Measurements from ENCODE around the gene COL3A1. TPM values are rescaled to one million over a fixed set of nuclear protein-coding genes. Genes with fewer than 3 reads are reported as not detected.

COL3A1 gene
- total RNA-seq, 1 donor from 2014 or later = not detected

DNA sequence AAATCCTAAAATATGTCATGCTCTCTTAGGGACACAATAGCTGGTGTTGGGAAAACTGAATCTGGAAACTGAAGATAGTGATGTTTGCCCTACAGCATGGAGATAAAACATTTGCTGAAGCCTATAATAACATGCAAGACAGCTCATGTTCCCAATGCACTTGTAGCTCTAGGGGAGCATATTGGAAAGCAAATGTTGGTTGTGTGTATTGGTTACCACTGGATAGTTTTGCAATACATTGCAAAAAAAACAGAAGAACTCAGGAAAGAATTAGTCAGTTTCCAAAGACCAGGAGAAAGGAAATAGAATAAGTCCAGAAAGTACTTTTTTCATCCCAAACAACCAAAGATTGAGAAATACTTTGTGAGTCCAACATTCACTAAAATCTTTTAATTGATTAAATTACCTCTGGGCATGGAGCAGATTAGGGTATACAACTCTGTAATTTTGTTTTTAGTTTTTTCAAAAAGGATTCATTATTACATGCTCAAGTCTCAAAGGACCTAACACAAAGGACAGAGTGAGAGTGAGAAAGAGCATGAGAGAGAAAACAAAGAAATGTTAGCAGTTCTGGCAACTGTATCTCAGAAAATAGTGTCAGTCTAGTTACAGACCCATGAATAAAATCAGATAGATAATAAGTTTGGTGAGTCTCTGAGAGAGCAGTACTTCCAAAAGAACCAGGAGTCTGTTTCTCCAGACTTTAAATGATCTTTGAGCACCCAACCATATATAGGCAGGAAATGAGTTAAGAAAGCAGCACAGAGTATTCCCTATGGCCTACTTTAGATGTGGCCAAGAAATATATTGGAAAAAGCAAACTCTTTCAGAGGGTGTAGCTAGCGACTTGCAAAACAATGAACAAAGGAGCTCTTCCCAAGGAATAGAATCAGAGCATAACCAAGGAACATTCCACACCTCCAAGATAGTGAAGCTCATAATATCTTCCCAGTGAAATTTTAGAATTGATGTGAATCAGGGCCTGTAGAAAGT lies 36.6 kb upstream of the COL3A1 start:
- H3K36me3 ChIP-seq = no peaks in the 10 kb centered on the region
- H2AFZ ChIP-seq (replicated peaks) = no peak overlapping the region
- no peak overlapping the region for H3K4me3 ChIP-seq
- DNase-seq (ENCODE audit: low spot score) = no peak
- H3K4me2 ChIP-seq = no peak overlapping the region
- no peaks in the 10 kb centered on the region for H3K36me3 Mint-ChIP-seq
- H3K27me3 ChIP-seq = no peaks in the 10 kb centered on the region
- no peaks in the 10 kb centered on the region for H3K4me1 ChIP-seq
- H4K20me1 ChIP-seq (ENCODE audit: low read depth) = no peaks in the 10 kb centered on the region
- H3K9me3 ChIP-seq (ENCODE audit: low read depth) = no peaks in the 10 kb centered on the region
- H3K4me1 Mint-ChIP-seq = no peaks in the 10 kb centered on the region
- H3K79me2 ChIP-seq (ENCODE audit: low read depth) = no peaks in the 10 kb centered on the region
- no peaks in the 10 kb centered on the region for H3K9me3 Mint-ChIP-seq
- no peaks in the 10 kb centered on the region for H3K27me3 Mint-ChIP-seq (ENCODE audit: insufficient read depth, low read depth)
- no peak overlapping the region for H3K4me3 Mint-ChIP-seq
- no peak overlapping the region for H3K9ac ChIP-seq
- H3K27ac Mint-ChIP-seq = no peak overlapping the region
- no peak overlapping the region for H3K27ac ChIP-seq
- no peak for TF ChIP-seq EZH2phosphoT487 (IDR thresholded peaks at IDR 0.05)
- TF ChIP-seq EZH2 (IDR thresholded peaks at IDR 0.05) = no peak
- TF ChIP-seq, protein P1, sequence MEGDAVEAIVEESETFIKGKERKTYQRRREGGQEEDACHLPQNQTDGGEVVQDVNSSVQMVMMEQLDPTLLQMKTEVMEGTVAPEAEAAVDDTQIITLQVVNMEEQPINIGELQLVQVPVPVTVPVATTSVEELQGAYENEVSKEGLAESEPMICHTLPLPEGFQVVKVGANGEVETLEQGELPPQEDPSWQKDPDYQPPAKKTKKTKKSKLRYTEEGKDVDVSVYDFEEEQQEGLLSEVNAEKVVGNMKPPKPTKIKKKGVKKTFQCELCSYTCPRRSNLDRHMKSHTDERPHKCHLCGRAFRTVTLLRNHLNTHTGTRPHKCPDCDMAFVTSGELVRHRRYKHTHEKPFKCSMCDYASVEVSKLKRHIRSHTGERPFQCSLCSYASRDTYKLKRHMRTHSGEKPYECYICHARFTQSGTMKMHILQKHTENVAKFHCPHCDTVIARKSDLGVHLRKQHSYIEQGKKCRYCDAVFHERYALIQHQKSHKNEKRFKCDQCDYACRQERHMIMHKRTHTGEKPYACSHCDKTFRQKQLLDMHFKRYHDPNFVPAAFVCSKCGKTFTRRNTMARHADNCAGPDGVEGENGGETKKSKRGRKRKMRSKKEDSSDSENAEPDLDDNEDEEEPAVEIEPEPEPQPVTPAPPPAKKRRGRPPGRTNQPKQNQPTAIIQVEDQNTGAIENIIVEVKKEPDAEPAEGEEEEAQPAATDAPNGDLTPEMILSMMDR (IDR thresholded peaks at IDR 0.05) = no peak
- no peaks in the 10 kb centered on the region for H3F3A ChIP-seq (ENCODE audit: low read depth)

DNA sequence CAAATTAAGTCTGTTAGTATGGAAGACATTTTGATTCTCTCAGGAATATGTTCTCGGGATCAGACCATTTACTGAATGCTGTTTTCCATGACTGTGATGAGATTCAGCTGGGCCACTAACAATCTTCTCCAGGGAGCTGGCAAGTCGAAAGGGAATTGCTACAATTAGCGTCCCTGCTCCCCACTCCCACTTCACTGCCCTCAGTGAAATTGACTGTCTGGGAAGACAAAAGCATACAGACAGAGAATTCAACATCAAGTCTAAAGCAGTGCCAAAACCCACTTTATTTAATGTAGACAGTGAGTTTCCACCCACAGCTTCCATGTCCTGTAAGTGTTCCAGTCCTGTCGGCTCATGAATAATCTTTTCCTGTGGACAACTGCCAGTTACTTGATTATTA lies 34.0 kb upstream of the COL3A1 start:
- no peaks in the 10 kb centered on the region for H3K27me3 Mint-ChIP-seq (ENCODE audit: insufficient read depth, low read depth)
- Histone ChIP-seq H2AFZ (replicated peaks) (no peak overlapping the region), H3K4me2 (no peak overlapping the region), H3K36me3 (no peaks in the 10 kb centered on the region), H3K27me3 (no peaks in the 10 kb centered on the region), H3K9ac (no peak overlapping the region), H3K9me3 (ENCODE audit: low read depth) (no peaks in the 10 kb centered on the region), H3K4me3 (no peak overlapping the region), H3F3A (ENCODE audit: low read depth) (no peaks in the 10 kb centered on the region), H3K27ac (no peak overlapping the region), H4K20me1 (ENCODE audit: low read depth) (no peaks in the 10 kb centered on the region), H3K4me1 (no peaks in the 10 kb centered on the region), H3K79me2 (ENCODE audit: low read depth) (no peaks in the 10 kb centered on the region)
- DNase-seq (ENCODE audit: low spot score) = no peak
- H3K27ac Mint-ChIP-seq = no peak overlapping the region
- peaks cover 4% of the 10 kb centered on the region for H3K9me3 Mint-ChIP-seq
- H3K36me3 Mint-ChIP-seq = no peaks in the 10 kb centered on the region
- H3K4me3 Mint-ChIP-seq = no peak overlapping the region
- no peaks in the 10 kb centered on the region for H3K4me1 Mint-ChIP-seq
- no peak for TF ChIP-seq EZH2 (IDR thresholded peaks at IDR 0.05)
- TF ChIP-seq, protein P1 (IDR thresholded peaks at IDR 0.05) = no peak
- no peak for TF ChIP-seq EZH2phosphoT487 (IDR thresholded peaks at IDR 0.05)

DNA sequence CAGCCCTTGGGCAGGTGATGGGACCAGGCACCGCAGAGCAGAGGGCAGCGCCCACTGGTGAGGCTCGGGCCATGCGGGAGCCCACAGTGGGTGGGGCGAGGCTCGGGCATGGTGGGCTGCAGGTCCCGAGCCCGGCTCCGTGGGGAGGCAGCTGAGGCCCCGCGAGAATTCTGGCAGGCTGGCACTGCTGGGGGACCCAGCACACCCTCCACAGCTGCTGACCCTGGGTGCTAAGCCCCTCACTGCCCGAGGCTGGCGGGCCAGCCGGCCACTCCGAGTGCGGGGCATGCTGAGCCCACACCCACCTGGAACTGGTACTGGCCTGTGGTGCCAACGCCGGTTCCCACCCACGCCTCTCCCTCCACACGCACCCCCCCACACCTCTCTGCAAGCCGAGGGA lies 29.7 kb upstream of the COL3A1 start:
- no peaks in the 10 kb centered on the region for H3K79me2 ChIP-seq (ENCODE audit: low read depth)
- no peak for DNase-seq (ENCODE audit: low spot score)
- H4K20me1 ChIP-seq (ENCODE audit: low read depth) = no peaks in the 10 kb centered on the region
- no peak overlapping the region for H3K4me3 Mint-ChIP-seq
- H3K27me3 Mint-ChIP-seq (ENCODE audit: insufficient read depth, low read depth) = no peaks in the 10 kb centered on the region
- no peak overlapping the region for H3K4me2 ChIP-seq
- H3K36me3 ChIP-seq = no peaks in the 10 kb centered on the region
- peaks cover 4% of the 10 kb centered on the region for H3K9me3 Mint-ChIP-seq
- no peaks in the 10 kb centered on the region for H3K4me1 Mint-ChIP-seq
- no peaks in the 10 kb centered on the region for H3K36me3 Mint-ChIP-seq
- H2AFZ ChIP-seq (replicated peaks) = no peak overlapping the region
- H3K9ac ChIP-seq = no peak overlapping the region
- H3K27ac Mint-ChIP-seq = no peak overlapping the region
- H3K4me3 ChIP-seq = no peak overlapping the region
- no peaks in the 10 kb centered on the region for H3K27me3 ChIP-seq
- no peaks in the 10 kb centered on the region for H3K4me1 ChIP-seq
- no peaks in the 10 kb centered on the region for H3F3A ChIP-seq (ENCODE audit: low read depth)
- TF ChIP-seq, protein P1 (IDR thresholded peaks at IDR 0.05) = no peak
- TF ChIP-seq EZH2phosphoT487 (IDR thresholded peaks at IDR 0.05) = no peak
- no peak for TF ChIP-seq EZH2 (IDR thresholded peaks at IDR 0.05)
- no peaks in the 10 kb centered on the region for H3K9me3 ChIP-seq (ENCODE audit: low read depth)
- H3K27ac ChIP-seq = no peak overlapping the region
